ENCODE data around the gene TIMM13. TPM values are rescaled to one million over a fixed set of nuclear protein-coding genes. Genes with fewer than 3 reads are reported as not detected.

The TIMM13 gene
- total and polyA plus RNA-seq, 2 experiments from 2014 or later, result 38.3 to 188 TPM

DNA sequence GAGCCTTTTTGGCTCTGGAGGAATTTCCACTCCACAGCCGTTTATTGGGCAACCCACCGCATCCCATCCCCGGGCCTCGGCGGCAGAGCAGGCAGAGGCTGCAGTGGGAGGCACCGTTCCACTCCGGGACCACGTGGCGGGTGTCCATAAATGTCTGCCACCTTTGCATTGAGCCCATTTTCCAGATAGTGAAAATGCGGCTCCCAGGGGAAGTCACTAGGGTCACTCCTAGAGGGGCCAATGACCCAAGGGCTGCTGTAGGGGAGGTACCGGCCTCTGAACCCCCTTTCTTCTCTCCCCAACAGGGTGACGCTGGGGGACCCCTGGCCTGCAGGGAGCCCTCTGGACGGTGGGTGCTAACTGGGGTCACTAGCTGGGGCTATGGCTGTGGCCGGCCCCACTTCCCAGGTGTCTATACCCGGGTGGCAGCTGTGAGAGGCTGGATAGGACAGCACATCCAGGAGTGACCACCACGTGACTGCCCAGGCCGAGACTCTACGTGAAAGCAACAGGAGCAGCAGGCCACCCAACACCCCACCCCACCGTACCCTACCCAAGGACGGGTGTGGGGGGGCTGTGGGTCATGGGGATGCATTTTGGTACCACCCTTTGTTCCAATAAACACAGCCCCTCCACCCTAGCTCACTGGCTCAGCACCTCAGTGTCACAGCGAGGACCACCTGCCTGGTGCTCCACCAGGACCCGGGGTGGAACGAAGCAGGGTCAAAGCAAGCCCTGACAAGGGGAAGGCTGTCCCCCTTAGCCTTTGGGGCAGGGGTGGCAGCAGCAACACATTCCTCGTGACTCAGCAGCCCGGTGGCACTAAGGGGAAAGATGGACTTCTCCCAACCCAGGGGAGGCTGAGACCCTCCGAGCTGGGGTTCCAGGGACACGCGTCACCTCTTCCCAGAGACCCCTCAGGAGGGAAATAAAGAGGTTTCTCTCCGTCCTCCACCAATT lies 1.5 kb downstream of the TIMM13 start:
- H3K79me2 ChIP-seq, result peaks cover 32% of the 10 kb centered on the region
- DNase-seq (ENCODE audit: low spot score), result no peak
- peaks cover 28% of the 10 kb centered on the region for H3K4me1 ChIP-seq (ENCODE audit: insufficient read depth)
- peaks cover 34% of the 10 kb centered on the region for H4K20me1 ChIP-seq (ENCODE audit: insufficient read depth, poor library complexity, severe bottlenecking)
- H3K9me3 ChIP-seq (ENCODE audit: low read depth), result no peaks in the 10 kb centered on the region
- H3K4me2 ChIP-seq, result peak overlapping the region; percentile 98
- WGBS (ENCODE audit: low lambda C conversion rate, missing lambda C conversion rate), result 75% methylated on average over 29 of the region's 29 CpGs
- H3K4me3 ChIP-seq, result peak overlapping the region; percentile 70
- H3K27ac ChIP-seq, result no peak overlapping the region
- no peak overlapping the region for H2AFZ ChIP-seq
- H3K36me3 ChIP-seq (replicated peaks; ENCODE audit: insufficient read depth, low read depth), result no peaks in the 10 kb centered on the region
- no peak for TF ChIP-seq EZH2phosphoT487 (IDR thresholded peaks at IDR 0.05; ENCODE audit: low read depth, severe bottlenecking, unreplicated experiment)
- no peak for TF ChIP-seq EZH2 (IDR thresholded peaks at IDR 0.05; ENCODE audit: borderline replicate concordance)
- TF ChIP-seq, protein P1, sequence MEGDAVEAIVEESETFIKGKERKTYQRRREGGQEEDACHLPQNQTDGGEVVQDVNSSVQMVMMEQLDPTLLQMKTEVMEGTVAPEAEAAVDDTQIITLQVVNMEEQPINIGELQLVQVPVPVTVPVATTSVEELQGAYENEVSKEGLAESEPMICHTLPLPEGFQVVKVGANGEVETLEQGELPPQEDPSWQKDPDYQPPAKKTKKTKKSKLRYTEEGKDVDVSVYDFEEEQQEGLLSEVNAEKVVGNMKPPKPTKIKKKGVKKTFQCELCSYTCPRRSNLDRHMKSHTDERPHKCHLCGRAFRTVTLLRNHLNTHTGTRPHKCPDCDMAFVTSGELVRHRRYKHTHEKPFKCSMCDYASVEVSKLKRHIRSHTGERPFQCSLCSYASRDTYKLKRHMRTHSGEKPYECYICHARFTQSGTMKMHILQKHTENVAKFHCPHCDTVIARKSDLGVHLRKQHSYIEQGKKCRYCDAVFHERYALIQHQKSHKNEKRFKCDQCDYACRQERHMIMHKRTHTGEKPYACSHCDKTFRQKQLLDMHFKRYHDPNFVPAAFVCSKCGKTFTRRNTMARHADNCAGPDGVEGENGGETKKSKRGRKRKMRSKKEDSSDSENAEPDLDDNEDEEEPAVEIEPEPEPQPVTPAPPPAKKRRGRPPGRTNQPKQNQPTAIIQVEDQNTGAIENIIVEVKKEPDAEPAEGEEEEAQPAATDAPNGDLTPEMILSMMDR (IDR thresholded peaks at IDR 0.05; ENCODE audit: poor library complexity), result no peak
- no peaks in the 10 kb centered on the region for H3K27me3 ChIP-seq
- H3K9me2 ChIP-seq (replicated peaks; ENCODE audit: insufficient read depth), result no peaks in the 10 kb centered on the region

DNA sequence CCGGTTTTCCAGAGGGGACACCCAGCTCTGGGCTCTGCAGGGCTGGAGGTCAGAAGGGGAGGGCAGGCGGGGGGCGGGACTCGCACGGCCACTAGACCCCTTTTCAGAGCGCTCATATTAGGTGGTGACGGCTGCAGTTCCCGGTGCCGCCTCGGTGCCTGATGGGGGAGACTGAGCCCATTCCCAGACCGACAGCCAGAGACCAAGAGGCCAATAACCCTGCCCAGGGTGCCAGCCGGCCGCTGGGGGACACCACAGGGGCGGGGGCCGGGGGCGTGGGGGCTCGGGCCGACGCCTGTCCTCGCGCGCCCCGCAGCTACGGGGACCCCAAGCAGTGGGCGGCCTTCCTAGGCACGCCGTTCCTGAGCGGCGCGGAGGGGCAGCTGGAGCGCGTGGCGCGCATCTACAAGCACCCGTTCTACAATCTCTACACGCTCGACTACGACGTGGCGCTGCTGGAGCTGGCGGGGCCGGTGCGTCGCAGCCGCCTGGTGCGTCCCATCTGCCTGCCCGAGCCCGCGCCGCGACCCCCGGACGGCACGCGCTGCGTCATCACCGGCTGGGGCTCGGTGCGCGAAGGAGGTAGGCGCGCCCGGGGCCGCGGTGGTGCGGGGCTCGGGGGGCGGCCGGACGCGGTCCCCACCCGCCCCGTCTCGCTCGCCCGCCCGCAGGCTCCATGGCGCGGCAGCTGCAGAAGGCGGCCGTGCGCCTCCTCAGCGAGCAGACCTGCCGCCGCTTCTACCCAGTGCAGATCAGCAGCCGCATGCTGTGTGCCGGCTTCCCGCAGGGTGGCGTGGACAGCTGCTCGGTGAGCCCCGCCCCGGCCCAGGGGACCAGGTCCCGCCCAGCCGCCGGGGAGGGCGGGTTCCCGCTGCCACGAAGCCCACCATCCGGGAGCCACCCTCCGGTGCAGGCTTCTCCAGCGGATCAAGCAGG lies 2.4 kb downstream of the TIMM13 start:
- H2AFZ ChIP-seq, result no peak overlapping the region
- TF ChIP-seq EZH2phosphoT487 (IDR thresholded peaks at IDR 0.05; ENCODE audit: low read depth, severe bottlenecking, unreplicated experiment), result no peak
- TF ChIP-seq, protein P1 (IDR thresholded peaks at IDR 0.05; ENCODE audit: poor library complexity), result peak; percentile 46
- H3K4me1 ChIP-seq (ENCODE audit: insufficient read depth), result peaks cover 28% of the 10 kb centered on the region
- H3K4me3 ChIP-seq, result no peak overlapping the region
- peak overlapping the region; percentile 98 for H3K4me2 ChIP-seq
- H3K9me3 ChIP-seq (ENCODE audit: low read depth), result no peaks in the 10 kb centered on the region
- no peak overlapping the region for H3K27ac ChIP-seq
- DNase-seq (ENCODE audit: low spot score), result peak; percentile 81
- H3K79me2 ChIP-seq, result peaks cover 32% of the 10 kb centered on the region
- H3K9me2 ChIP-seq (replicated peaks; ENCODE audit: insufficient read depth), result no peaks in the 10 kb centered on the region
- no peaks in the 10 kb centered on the region for H3K36me3 ChIP-seq (replicated peaks; ENCODE audit: insufficient read depth, low read depth)
- H3K27me3 ChIP-seq, result no peaks in the 10 kb centered on the region
- peaks cover 34% of the 10 kb centered on the region for H4K20me1 ChIP-seq (ENCODE audit: insufficient read depth, poor library complexity, severe bottlenecking)
- WGBS (ENCODE audit: low lambda C conversion rate, missing lambda C conversion rate), result 15% methylated on average over 69 of the region's 101 CpGs

DNA sequence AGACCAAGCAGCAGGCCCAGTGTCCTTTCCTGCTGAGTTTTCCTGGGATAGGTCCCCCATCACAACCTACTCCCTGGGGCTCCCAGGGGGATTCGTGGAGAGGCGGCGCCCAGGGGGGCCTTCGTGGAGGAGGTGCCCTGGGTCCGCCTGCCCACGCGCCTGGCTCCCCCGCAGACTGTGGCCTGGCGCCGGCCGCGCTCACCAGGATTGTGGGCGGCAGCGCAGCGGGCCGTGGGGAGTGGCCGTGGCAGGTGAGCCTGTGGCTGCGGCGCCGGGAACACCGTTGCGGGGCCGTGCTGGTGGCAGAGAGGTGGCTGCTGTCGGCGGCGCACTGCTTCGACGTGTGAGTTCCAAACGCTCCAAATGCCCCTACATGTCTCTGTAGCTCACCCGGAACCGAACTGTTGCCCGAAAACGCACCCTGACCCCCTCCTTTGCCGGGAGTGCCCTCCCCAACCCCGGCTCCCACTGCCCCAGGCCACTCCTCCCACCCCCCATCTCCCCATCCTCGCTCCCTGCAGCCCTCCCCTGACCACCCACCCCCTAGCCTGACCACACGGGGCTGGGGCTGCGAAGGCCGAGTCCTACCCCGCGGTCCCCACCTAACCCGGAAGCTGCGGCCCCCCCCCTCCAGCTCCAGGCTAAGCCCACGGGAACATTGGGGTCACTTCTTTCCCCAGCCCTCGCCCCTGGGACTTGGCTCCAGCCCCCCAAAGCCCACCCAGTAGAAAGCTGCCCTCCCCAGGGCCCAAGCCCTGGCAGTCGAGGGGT lies 3.3 kb downstream of the TIMM13 start:
- Histone ChIP-seq H3K79me2 (peaks cover 32% of the 10 kb centered on the region), H3K27me3 (no peaks in the 10 kb centered on the region), H4K20me1 (ENCODE audit: insufficient read depth, poor library complexity, severe bottlenecking) (peaks cover 34% of the 10 kb centered on the region), H3K4me1 (ENCODE audit: insufficient read depth) (peaks cover 28% of the 10 kb centered on the region), H3K4me2 (peak overlapping the region; percentile 98), H3K9me2 (replicated peaks; ENCODE audit: insufficient read depth) (no peaks in the 10 kb centered on the region), H2AFZ (no peak overlapping the region), H3K4me3 (no peak overlapping the region), H3K9me3 (ENCODE audit: low read depth) (no peaks in the 10 kb centered on the region), H3K27ac (no peak overlapping the region), H3K36me3 (replicated peaks; ENCODE audit: insufficient read depth, low read depth) (no peaks in the 10 kb centered on the region)
- WGBS (ENCODE audit: low lambda C conversion rate, missing lambda C conversion rate), result over 99% methylated on average over 31 of the region's 46 CpGs
- DNase-seq (ENCODE audit: low spot score), result peak; percentile 6
- TF ChIP-seq EZH2phosphoT487 (IDR thresholded peaks at IDR 0.05; ENCODE audit: low read depth, severe bottlenecking, unreplicated experiment) (no peak), EZH2 (IDR thresholded peaks at IDR 0.05; ENCODE audit: borderline replicate concordance) (no peak)
- TF ChIP-seq, protein P1 (IDR thresholded peaks at IDR 0.05; ENCODE audit: poor library complexity), result no peak

All from hepatocyte (in vitro differentiated cells).